Measurements from ENCODE around the gene DCUN1D2.

DCUN1D2 gene

DNA sequence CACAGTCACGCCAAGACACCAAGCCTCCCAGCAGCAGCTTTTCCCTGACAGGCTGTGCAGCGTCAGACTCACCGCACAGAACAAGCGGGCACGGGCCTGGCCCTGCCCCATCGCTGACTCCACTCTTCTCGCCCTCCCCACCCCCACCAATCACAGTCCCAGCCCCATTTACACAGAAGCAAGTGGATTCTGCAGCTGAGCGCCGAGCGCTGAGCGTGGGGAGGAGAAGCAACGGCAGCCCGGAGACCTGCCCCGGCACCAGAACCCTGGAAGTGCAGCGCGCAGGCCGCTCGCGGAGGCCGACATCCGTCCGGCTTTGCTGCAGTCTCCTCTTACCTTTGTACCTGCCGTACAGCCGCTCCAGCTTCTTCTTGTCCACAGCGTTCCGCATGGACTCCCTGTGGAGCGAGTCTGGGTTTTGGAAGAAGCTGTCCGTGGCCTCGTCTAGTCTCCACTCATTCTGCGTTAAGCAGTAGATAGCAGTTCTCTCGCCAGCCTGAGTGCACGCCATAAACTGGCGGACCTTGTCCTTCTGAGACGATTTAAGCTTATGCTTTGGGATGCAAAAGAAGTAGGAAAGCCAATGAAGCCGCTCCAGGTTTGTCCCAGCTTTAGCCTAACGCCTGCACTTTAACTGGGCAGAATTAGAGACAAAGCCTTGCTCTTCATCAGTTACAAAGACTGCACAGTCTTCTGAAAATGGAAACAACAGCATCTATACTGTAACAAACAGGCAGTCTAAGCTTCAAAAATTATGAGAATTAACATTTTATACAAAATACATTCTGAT is 6.8 kb downstream of the DCUN1D2 start:
- TF ChIP-seq, protein P1, sequence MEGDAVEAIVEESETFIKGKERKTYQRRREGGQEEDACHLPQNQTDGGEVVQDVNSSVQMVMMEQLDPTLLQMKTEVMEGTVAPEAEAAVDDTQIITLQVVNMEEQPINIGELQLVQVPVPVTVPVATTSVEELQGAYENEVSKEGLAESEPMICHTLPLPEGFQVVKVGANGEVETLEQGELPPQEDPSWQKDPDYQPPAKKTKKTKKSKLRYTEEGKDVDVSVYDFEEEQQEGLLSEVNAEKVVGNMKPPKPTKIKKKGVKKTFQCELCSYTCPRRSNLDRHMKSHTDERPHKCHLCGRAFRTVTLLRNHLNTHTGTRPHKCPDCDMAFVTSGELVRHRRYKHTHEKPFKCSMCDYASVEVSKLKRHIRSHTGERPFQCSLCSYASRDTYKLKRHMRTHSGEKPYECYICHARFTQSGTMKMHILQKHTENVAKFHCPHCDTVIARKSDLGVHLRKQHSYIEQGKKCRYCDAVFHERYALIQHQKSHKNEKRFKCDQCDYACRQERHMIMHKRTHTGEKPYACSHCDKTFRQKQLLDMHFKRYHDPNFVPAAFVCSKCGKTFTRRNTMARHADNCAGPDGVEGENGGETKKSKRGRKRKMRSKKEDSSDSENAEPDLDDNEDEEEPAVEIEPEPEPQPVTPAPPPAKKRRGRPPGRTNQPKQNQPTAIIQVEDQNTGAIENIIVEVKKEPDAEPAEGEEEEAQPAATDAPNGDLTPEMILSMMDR (IDR thresholded peaks at IDR 0.05; ENCODE audit: low read length, missing control alignments): no peak
- H3K4me3 ChIP-seq (replicated peaks; ENCODE audit: low read depth, low read length): no peak overlapping the region
- DNase-seq (ENCODE audit: low read depth): no peak

DNA sequence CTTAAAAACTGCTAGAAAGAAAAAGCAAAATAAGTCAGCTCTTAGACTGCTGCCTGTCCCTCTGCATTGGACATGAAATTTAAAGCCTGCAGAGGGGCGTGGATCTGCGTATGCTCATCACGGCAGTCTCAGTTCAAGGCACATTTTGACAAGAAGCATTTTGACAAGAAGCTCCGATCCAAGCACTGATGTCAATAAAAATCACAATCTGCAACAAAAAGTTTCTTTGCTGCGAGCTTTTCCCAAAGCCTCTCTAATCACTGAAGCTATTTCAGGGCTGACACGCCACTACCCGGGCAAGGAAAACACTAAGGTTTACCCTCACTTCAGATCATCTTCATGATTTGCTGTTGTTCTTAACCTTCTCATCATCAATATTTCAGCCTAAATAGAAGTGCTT is 7.4 kb downstream of the DCUN1D2 start:
- TF ChIP-seq, protein P1 (IDR thresholded peaks at IDR 0.05; ENCODE audit: low read length, missing control alignments): no peak
- DNase-seq (ENCODE audit: low read depth): no peak
- H3K4me3 ChIP-seq (replicated peaks; ENCODE audit: low read depth, low read length): no peak overlapping the region

DNA sequence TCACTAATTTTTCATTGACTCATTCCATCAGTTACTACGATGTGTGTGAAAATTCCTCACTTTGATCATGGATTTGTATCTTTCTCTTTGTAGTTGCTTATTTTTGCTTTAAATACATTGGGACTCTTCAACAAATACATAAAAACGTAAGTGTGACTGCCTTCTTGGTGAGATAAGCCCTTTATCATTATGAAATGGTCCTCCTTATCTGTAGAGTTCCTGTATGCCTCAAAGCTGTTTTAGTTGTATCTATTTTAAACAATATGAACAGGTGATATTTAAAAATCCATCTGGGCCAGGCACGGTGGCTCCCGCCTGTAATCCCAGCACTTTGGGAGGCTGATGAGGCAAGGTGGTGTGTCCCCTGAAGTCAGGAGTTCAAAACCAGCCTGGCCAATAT is 11.3 kb downstream of the DCUN1D2 start:
- no peak overlapping the region for H3K4me3 ChIP-seq (replicated peaks; ENCODE audit: low read depth, low read length)
- TF ChIP-seq, protein P1 (IDR thresholded peaks at IDR 0.05; ENCODE audit: low read length, missing control alignments): no peak
- no peak for DNase-seq (ENCODE audit: low read depth)

DNA sequence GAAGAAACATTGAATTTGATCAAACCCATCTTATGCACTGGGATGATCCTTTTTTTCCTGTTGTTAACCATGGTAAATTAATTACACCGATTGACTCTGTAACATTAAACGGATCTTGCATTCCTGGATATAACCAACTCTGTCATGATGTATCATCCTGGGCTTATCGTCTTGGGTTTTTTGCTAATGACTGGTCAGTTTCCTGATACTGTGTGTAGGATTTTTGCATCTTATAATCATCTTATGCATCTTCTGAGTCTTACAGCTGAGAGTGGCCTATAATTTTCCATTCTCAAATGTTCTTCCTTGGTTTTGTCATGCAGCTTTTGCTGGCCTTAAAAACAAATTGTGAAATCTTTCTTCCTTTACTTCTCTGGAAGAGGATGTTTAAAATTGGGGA is 12.8 kb downstream of the DCUN1D2 start:
- TF ChIP-seq, protein P1 (IDR thresholded peaks at IDR 0.05; ENCODE audit: low read length, missing control alignments): no peak
- H3K4me3 ChIP-seq (replicated peaks; ENCODE audit: low read depth, low read length): no peak overlapping the region
- no peak for DNase-seq (ENCODE audit: low read depth)

DNA sequence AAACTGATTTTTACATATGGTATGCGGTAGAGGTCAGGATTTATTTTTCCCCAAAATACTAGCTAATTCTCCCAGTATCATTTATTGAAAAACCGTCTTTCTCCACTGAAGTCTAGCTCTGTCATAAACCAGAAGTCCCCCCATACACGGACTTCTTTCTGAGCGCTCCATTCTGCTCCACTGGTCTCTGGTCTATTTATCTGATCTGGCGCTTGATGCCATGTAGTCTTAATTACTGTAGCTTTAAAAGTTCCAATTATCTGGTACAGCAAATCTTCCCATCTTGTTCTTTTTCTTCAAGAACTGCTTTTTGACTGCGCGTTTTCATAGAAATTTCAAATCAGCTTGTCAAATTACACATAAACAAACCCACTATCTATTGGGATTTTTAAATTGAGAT is 13.7 kb downstream of the DCUN1D2 start:
- no peak overlapping the region for H3K4me3 ChIP-seq (replicated peaks; ENCODE audit: low read depth, low read length)
- no peak for DNase-seq (ENCODE audit: low read depth)
- TF ChIP-seq, protein P1 (IDR thresholded peaks at IDR 0.05; ENCODE audit: low read length, missing control alignments): no peak

DNA sequence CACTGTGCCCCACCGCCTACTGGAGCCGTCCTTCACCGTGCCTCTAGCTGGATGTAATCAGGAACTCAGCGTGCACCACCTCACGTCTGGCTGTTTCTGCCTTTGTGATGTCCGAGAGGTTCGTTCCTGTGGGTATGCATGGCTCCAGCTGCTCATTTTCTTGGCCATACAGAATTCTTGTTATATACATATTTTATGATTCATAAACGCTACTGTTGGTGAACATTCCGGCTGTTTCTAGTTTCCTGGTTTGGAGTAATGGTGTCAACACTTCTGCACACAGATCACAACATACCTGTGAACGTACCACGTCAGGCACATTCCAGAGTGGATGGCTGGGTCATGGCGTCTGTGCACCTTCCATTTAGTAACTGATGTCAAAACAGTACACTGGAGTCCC is 14.6 kb downstream of the DCUN1D2 start:
- DNase-seq (ENCODE audit: low read depth): no peak
- no peak overlapping the region for H3K4me3 ChIP-seq (replicated peaks; ENCODE audit: low read depth, low read length)
- TF ChIP-seq, protein P1 (IDR thresholded peaks at IDR 0.05; ENCODE audit: low read length, missing control alignments): no peak

DNA sequence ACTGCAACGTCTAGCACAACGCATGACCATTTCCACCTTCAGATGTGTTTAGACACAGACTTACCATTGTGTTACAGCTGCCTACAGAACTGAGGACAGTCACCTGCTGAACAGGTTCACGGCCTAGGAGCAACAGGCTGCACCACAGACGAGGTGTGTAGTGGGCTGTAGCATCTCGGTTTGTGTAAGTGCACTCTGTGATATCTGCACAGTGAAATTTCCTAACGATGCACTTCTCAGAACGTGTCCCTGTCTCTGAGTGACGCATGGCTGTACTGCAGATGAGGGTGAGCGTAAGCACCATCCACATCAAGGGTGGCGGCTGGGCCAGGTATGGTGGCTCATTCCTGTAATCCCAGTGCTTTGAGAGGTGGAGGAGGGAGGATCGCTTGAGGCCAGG is 15.2 kb downstream of the DCUN1D2 start:
- DNase-seq (ENCODE audit: low read depth): no peak
- H3K4me3 ChIP-seq (replicated peaks; ENCODE audit: low read depth, low read length): no peak overlapping the region
- TF ChIP-seq, protein P1 (IDR thresholded peaks at IDR 0.05; ENCODE audit: low read length, missing control alignments): no peak

Measured in fibroblast of pulmonary artery (primary cell).